IMR-90 (cell line): Measurements from ENCODE around the gene SSBP3. TPM values are rescaled to one million over a fixed set of nuclear protein-coding genes. Genes with fewer than 3 reads are reported as not detected.

Experiments
- ATAC-seq: fragments of 200-7000 bp; cut with Tn5 transposase; 2 replicates; pipeline ENCODE4 v1.9.1; 2020; ENCODE audit warnings: low read depth, mild to moderate bottlenecking, moderate library complexity
- BruUV-seq: library from RNA; stranded (reverse); fragments of 400-500 nt; replicated peaks from 2 replicates; lab custom pipeline; 2021; lab: Mats Ljungman, UMichigan
- CTCF ChIA-PET: fragments of 300-600 bp; formaldehyde crosslinking; extraction: SDS; loops from one replicate; lab custom pipeline; 2021; ENCODE audit warnings: antibody characterized with exemption; lab: Yijun Ruan, JAX
- POLR2A ChIA-PET: fragments of 300-600 bp; sonication (Branson Sonifier 250); formaldehyde crosslinking; loops from one replicate; lab custom pipeline; 2022; ENCODE audit warnings: antibody characterized with exemption; ENCODE audit not compliant: unreplicated experiment; lab: Charles Lee
- DNase-seq: peaks from one replicate; pipeline ENCODE4 v3.0.0; 2013
- H2AFZ ChIP-seq: replicated peaks from 2 replicates; pipeline ENCODE3; 2013; ENCODE audit warnings: low read length, mild to moderate bottlenecking; ENCODE audit not compliant: poor library complexity
- H2AK5ac ChIP-seq: 2 replicates; pipeline ENCODE4 v1.6.1; 2013; ENCODE audit warnings: low read depth, low read length, inconsistent platforms
- H2AK9ac ChIP-seq: replicated peaks from 2 replicates; pipeline ENCODE3; 2013; ENCODE audit warnings: mild to moderate bottlenecking, low read depth, low read length, moderate library complexity; ENCODE audit not compliant: poor library complexity
- H2BK120ac ChIP-seq: 2 replicates; pipeline ENCODE4 v1.6.1; 2013; ENCODE audit warnings: low read depth, low read length, inconsistent platforms
- H2BK15ac ChIP-seq: 3 replicates; pipeline ENCODE4 v1.6.1; 2013; ENCODE audit warnings: low read depth, low read length, inconsistent platforms
- H2BK20ac ChIP-seq: 2 replicates; pipeline ENCODE4 v1.6.1; 2013; ENCODE audit warnings: low read depth, mild to moderate bottlenecking, inconsistent platforms, low read length, moderate library complexity
- H2BK5ac ChIP-seq: 2 replicates; pipeline ENCODE4 v1.6.1; 2013; ENCODE audit warnings: mild to moderate bottlenecking, low read depth, low read length, inconsistent platforms; ENCODE audit not compliant: poor library complexity, severe bottlenecking
- H3K14ac ChIP-seq: replicated peaks from 2 replicates; pipeline ENCODE4 v1.6.1; 2013; ENCODE audit warnings: low read depth, low read length, inconsistent platforms
- H3K18ac ChIP-seq: 2 replicates; pipeline ENCODE4 v1.6.1; 2013; ENCODE audit warnings: low read depth, low read length, control low read depth
- H3K23ac ChIP-seq: 2 replicates; pipeline ENCODE4 v1.6.1; 2013; ENCODE audit warnings: low read depth, low read length, inconsistent platforms
- H3K27ac ChIP-seq: 2 replicates; pipeline ENCODE4 v1.5.1; 2013; ENCODE audit warnings: mild to moderate bottlenecking, control low read depth, low read length; ENCODE audit not compliant: insufficient read depth
- H3K27me3 ChIP-seq: 2 replicates; pipeline ENCODE4 v1.6.1; 2013; ENCODE audit warnings: low read length; ENCODE audit not compliant: control insufficient read depth, insufficient read depth
- H3K36me3 ChIP-seq: 2 replicates; pipeline ENCODE4 v1.6.1; 2013; ENCODE audit warnings: low read length, mixed read lengths; ENCODE audit not compliant: control insufficient read depth, insufficient read depth
- H3K4ac ChIP-seq: 2 replicates; pipeline ENCODE4 v1.6.1; 2013; ENCODE audit warnings: low read depth, low read length, inconsistent platforms
- H3K4me1 ChIP-seq: 2 replicates; pipeline ENCODE4 v1.6.1; 2013; ENCODE audit warnings: low read length, mixed read lengths; ENCODE audit not compliant: control insufficient read depth, insufficient read depth
- H3K4me2 ChIP-seq: 2 replicates; pipeline ENCODE4 v1.6.1; 2013; ENCODE audit warnings: low read depth, mild to moderate bottlenecking, control low read depth, low read length, moderate library complexity
- H3K4me3 ChIP-seq: 2 replicates; pipeline ENCODE4 v1.5.1; 2013; ENCODE audit warnings: low read depth, mild to moderate bottlenecking, control low read depth, low read length, moderate library complexity; ENCODE audit not compliant: insufficient read depth
- H3K56ac ChIP-seq: 2 replicates; pipeline ENCODE4 v1.6.1; 2013; ENCODE audit warnings: low read length, inconsistent platforms; ENCODE audit not compliant: insufficient read depth; ENCODE audit errors: extremely low read depth
- H3K79me1 ChIP-seq, 2 experiments: 2 replicates each; pipeline ENCODE4 v1.6.1; 2013; ENCODE audit warnings: low read length in 2 of 2, inconsistent platforms in 1 of 2, low read depth in 1 of 2
- H3K9ac ChIP-seq: 2 replicates; pipeline ENCODE4 v1.6.1; 2013; ENCODE audit warnings: low read depth, low read length, control low read depth
- H3K9me1 ChIP-seq: 2 replicates; pipeline ENCODE4 v1.6.1; 2013; ENCODE audit warnings: low read length, inconsistent platforms; ENCODE audit not compliant: insufficient read depth
- H3K9me3 ChIP-seq: 2 replicates; pipeline ENCODE4 v1.6.1; 2013; ENCODE audit warnings: low read length; ENCODE audit not compliant: control insufficient read depth, insufficient read depth
- H4K20me1 ChIP-seq: 2 replicates; pipeline ENCODE4 v1.6.1; 2013; ENCODE audit warnings: low read length, inconsistent platforms; ENCODE audit not compliant: insufficient read depth
- H4K5ac ChIP-seq: 2 replicates; pipeline ENCODE4 v1.6.1; 2013; ENCODE audit warnings: mild to moderate bottlenecking, low read depth, low read length, control low read depth
- H4K8ac ChIP-seq, 2 experiments: 2 replicates each; pipeline ENCODE4 v1.6.1; 2013; ENCODE audit warnings: low read depth in 2 of 2, low read length in 2 of 2, control low read depth in 1 of 2, inconsistent platforms in 1 of 2
- H4K91ac ChIP-seq: 2 replicates; pipeline ENCODE4 v1.6.1; 2013; ENCODE audit warnings: low read depth, low read length, inconsistent platforms; ENCODE audit not compliant: insufficient read depth
- BHLHE40 ChIP-seq: fragments of 150-350 bp; IDR thresholded peaks from 2 replicates; pipeline ENCODE4 v1.6.1; 2016; ENCODE audit warnings: mild to moderate bottlenecking, low read depth, low read length
- CEBPB ChIP-seq: IDR thresholded peaks from 2 replicates; pipeline ENCODE4 v1.6.1; 2012; ENCODE audit warnings: low read depth, low read length, improper control_type of control experiment
- CHD1 ChIP-seq: IDR thresholded peaks from 2 replicates; pipeline ENCODE4 v1.6.1; 2012; ENCODE audit warnings: low read depth, low read length, improper control_type of control experiment
- ELK1 ChIP-seq: fragments of 150-350 bp; IDR thresholded peaks from 2 replicates; pipeline ENCODE4 v1.6.1; 2016; ENCODE audit warnings: low read depth, mild to moderate bottlenecking, low read length, moderate library complexity, borderline replicate concordance
- FOS ChIP-seq: fragments of 150-350 bp; IDR thresholded peaks from 2 replicates; pipeline ENCODE4 v1.6.1; 2016; ENCODE audit warnings: low read depth, low read length
- MAFK ChIP-seq: IDR thresholded peaks from 2 replicates; pipeline ENCODE4 v1.6.1; 2012; ENCODE audit warnings: low read depth, low read length, improper control_type of control experiment
- MAZ ChIP-seq: IDR thresholded peaks from 2 replicates; pipeline ENCODE4 v1.6.1; 2012; ENCODE audit warnings: low read depth, mild to moderate bottlenecking, low read length, improper control_type of control experiment, moderate library complexity, borderline replicate concordance
- MXI1 ChIP-seq: IDR thresholded peaks from 2 replicates; pipeline ENCODE4 v1.6.1; 2012; ENCODE audit warnings: low read depth, mild to moderate bottlenecking, low read length, moderate library complexity, borderline replicate concordance
- NFE2L2 ChIP-seq: fragments of 150-350 bp; IDR thresholded peaks from 2 replicates; pipeline ENCODE4 v1.6.1; 2016; ENCODE audit warnings: low read depth, mild to moderate bottlenecking, low read length
- POLR2A ChIP-seq: IDR thresholded peaks from 2 replicates; pipeline ENCODE4 v1.6.1; 2012; ENCODE audit warnings: mild to moderate bottlenecking, low read depth, low read length
- RAD21 ChIP-seq: IDR thresholded peaks from 2 replicates; pipeline ENCODE4 v1.6.1; 2012; ENCODE audit warnings: low read length, improper control_type of control experiment
- RCOR1 ChIP-seq: IDR thresholded peaks from 2 replicates; pipeline ENCODE4 v1.6.1; 2012; ENCODE audit warnings: mild to moderate bottlenecking, low read length, improper control_type of control experiment; ENCODE audit not compliant: insufficient replicate concordance
- RFX5 ChIP-seq: IDR thresholded peaks from 2 replicates; pipeline ENCODE4 v1.8.0; 2012; ENCODE audit warnings: low read depth, mild to moderate bottlenecking, low read length, moderate library complexity
- SMC3 ChIP-seq: fragments of 150-350 bp; IDR thresholded peaks from 2 replicates; pipeline ENCODE4 v1.6.1; 2016; ENCODE audit warnings: low read depth, mild to moderate bottlenecking, antibody characterized with exemption, low read length, moderate library complexity
- WGBS, 2 experiments: methylation state at CpG; one replicate each; pipeline versions ENCODE4 v1.1.5 to v1.1.7; 2013; ENCODE audit warnings: missing lambda C conversion rate in 2 of 2; ENCODE audit not compliant: insufficient read length in 1 of 2; ENCODE audit errors: extremely low coverage in 2 of 2; 5-methylcytosine and 5-hydroxymethylcytosine counted together
- dilution Hi-C: fragments of 300-500 bp; cut with HindIII; formaldehyde crosslinking; loops from one replicate; pipeline ENCODE4 v1.14.3; 2018; ENCODE audit warnings: low sequenced_read_pairs; ENCODE audit not compliant: unreplicated experiment
- in situ Hi-C: fragments of 300-500 bp; cut with MboI; formaldehyde crosslinking; loops from 3 replicates; pipeline ENCODE4 v1.14.3; 2019; ENCODE audit warnings: low sequenced_read_pairs, inconsistent platforms, mixed read lengths
- intact Hi-C: fragments of 100-400 bp; cut with micrococcal nuclease; formaldehyde crosslinking; loops from 2 replicates; pipeline ENCODE4 v1.10.0; 2022
- polyA plus RNA-seq, 3 experiments: library from polyadenylated mRNA; depleted of rRNA; stranded (reverse); fragments of >200 nt; gene quantifications; 2 replicates each; pipeline ENCODE4 v1.2.3, GENCODE V29; 2012; ENCODE audit warnings: low replicate concordance in 1 of 3
- total RNA-seq: library from RNA; depleted of rRNA; stranded (reverse); fragments of >200 nt; gene quantifications from 2 replicates; pipeline ENCODE4 v1.2.3, GENCODE V29; 2012
- TF ChIP-seq, protein P1 (sequence below): fragments of 150-350 bp; IDR thresholded peaks from 2 replicates; pipeline ENCODE4 v1.6.1; 2017; ENCODE audit warnings: mild to moderate bottlenecking, antibody characterized with exemption, low read length, low read depth
- TF ChIP-seq, protein P2 (sequence below): conservative IDR thresholded peaks from 2 replicates; pipeline ENCODE4 v1.5.1; 2012; ENCODE audit warnings: mild to moderate bottlenecking, low read depth, low read length, improper control_type of control experiment

Gene SSBP3
- total and polyA plus RNA-seq, 2 of the 4 experiments (the other 2 are of a cell fraction) = 10.9 to 39.6 TPM

DNA sequence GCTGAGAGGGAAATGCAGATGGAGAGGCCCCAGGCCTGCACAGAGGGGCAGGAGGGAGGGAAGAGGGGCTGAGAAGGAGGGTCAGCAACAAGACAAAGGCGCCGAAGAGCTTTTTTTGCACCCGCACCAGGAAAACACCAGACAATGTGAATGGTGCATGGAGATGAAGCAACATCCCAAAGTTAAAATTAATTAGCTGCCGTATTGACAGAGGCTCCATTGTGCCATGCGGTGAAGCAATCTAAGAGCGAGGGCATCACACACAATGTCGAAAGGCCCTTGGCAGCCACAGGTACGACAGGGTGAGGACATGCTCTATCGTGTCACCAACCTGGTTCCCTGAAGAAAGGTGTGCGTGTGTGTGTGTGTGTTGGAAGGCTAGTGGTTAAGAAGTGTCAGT, 41.2 kb downstream of the SSBP3 start:
- H4K20me1 ChIP-seq = peaks cover 33% of the 10 kb centered on the region
- H3K9ac ChIP-seq = no peak overlapping the region
- intact Hi-C loops = no loop called here
- no peak overlapping the region for H2BK5ac ChIP-seq
- H2AK5ac ChIP-seq = peak overlapping the region; percentile 29; the same call in 1 of the 2 replicates
- no peak overlapping the region for H3K18ac ChIP-seq
- no peak overlapping the region for H2BK20ac ChIP-seq
- no peak overlapping the region for H3K4ac ChIP-seq
- no peak overlapping the region for H2BK120ac ChIP-seq
- no peak overlapping the region for H3K23ac ChIP-seq
- peaks cover 61 to 89% of the 10 kb centered on the region in 2 experiments for H3K79me1 ChIP-seq
- no peak overlapping the region for H3K27ac ChIP-seq
- H3K36me3 ChIP-seq = peaks cover 6% of the 10 kb centered on the region
- H3K4me1 ChIP-seq = peaks cover 18% of the 10 kb centered on the region
- 0 out of 2 replicates have a peak overlapping the region, but pooled peaks have one; percentile 14 for H4K91ac ChIP-seq
- no peak overlapping the region for H2AFZ ChIP-seq
- dilution Hi-C loops = no loop called here
- ChIA-PET CTCF (no interaction called here), POLR2A (no interaction called here)
- peaks cover 26% of the 10 kb centered on the region for H3K9me1 ChIP-seq
- no peak overlapping the region for H3K4me2 ChIP-seq
- no peak overlapping the region for H3K56ac ChIP-seq
- no peak overlapping the region for H3K14ac ChIP-seq
- no peak overlapping the region for H2AK9ac ChIP-seq
- DNase-seq (no peak), ATAC-seq (no peak)
- no peaks in the 10 kb centered on the region for H3K27me3 ChIP-seq
- TF ChIP-seq ELK1 (no peak), RCOR1 (no peak), BHLHE40 (no peak), RFX5 (no peak), MAZ (no peak), CHD1 (no peak), NFE2L2 (no peak), SMC3 (no peak), FOS (no peak), RAD21 (no peak), CEBPB (no peak), MXI1 (no peak), MAFK (no peak), POLR2A (no peak)
- TF ChIP-seq, protein P1, sequence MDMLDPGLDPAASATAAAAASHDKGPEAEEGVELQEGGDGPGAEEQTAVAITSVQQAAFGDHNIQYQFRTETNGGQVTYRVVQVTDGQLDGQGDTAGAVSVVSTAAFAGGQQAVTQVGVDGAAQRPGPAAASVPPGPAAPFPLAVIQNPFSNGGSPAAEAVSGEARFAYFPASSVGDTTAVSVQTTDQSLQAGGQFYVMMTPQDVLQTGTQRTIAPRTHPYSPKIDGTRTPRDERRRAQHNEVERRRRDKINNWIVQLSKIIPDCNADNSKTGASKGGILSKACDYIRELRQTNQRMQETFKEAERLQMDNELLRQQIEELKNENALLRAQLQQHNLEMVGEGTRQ = no peak
- TF ChIP-seq, protein P2, sequence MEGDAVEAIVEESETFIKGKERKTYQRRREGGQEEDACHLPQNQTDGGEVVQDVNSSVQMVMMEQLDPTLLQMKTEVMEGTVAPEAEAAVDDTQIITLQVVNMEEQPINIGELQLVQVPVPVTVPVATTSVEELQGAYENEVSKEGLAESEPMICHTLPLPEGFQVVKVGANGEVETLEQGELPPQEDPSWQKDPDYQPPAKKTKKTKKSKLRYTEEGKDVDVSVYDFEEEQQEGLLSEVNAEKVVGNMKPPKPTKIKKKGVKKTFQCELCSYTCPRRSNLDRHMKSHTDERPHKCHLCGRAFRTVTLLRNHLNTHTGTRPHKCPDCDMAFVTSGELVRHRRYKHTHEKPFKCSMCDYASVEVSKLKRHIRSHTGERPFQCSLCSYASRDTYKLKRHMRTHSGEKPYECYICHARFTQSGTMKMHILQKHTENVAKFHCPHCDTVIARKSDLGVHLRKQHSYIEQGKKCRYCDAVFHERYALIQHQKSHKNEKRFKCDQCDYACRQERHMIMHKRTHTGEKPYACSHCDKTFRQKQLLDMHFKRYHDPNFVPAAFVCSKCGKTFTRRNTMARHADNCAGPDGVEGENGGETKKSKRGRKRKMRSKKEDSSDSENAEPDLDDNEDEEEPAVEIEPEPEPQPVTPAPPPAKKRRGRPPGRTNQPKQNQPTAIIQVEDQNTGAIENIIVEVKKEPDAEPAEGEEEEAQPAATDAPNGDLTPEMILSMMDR = no peak
- no peak overlapping the region for H2BK15ac ChIP-seq
- no peaks in the 10 kb centered on the region for H3K9me3 ChIP-seq
- no peak overlapping the region for H3K4me3 ChIP-seq
- no peak overlapping the region for H4K8ac ChIP-seq
- H4K5ac ChIP-seq = no peak overlapping the region
- BruUV-seq = no TSS peak
- in situ Hi-C loops = no loop called here
- WGBS, 2 experiments = 84% methylated on average over 7 of the region's 10 CpGs; no CpG with 5 or more reads in 1 of the 2 experiments
